Measurements from ENCODE around the gene SLC4A8. TPM values are rescaled to one million over a fixed set of nuclear protein-coding genes. Genes with fewer than 3 reads are reported as not detected.

The SLC4A8 gene
- polyA plus RNA-seq, 2 of the 4 experiments (the other 2 are of a cell fraction) = 1.1 to 2.3 TPM

GRCh38 chr12:51388846-51389245 lies 35.8 kb upstream of the SLC4A8 start (continued):
- TF ChIP-seq REST (IDR thresholded peaks at IDR 0.05) (no peak), TFCP2L1 (CRISPR knock-in tag; IDR thresholded peaks at IDR 0.05) (no peak), CBX8 (IDR thresholded peaks at IDR 0.05) (no peak), ESRRA (IDR thresholded peaks at IDR 0.05; ENCODE audit: borderline replicate concordance, low read length) (no peak), ZNF302 (CRISPR knock-in tag; IDR thresholded peaks at IDR 0.05) (no peak), HOXA7 (CRISPR knock-in tag; IDR thresholded peaks at IDR 0.05) (no peak)

- no peak overlapping the region for H3K27ac ChIP-seq
- FAIRE-seq = no peak
- peak; percentile 11 to 16; a peak in 1 of 6 replicates for ATAC-seq
- H3K4me2 ChIP-seq = no peak overlapping the region
- POLR2A ChIA-PET = no interaction called here
- H3K4me1 ChIP-seq = peaks cover 17% of the 10 kb centered on the region
- TF ChIP-seq KDM5A (IDR thresholded peaks at IDR 0.05) (no peak), MAFK (IDR thresholded peaks at IDR 0.05; ENCODE audit: partially characterized antibody) (peak; percentile 24), ZFP36 (IDR thresholded peaks at IDR 0.05; ENCODE audit: borderline replicate concordance, partially characterized antibody) (peak; percentile 31), RARB (CRISPR knock-in tag; IDR thresholded peaks at IDR 0.05) (no peak)
- no peak overlapping the region for H3K4me3 ChIP-seq
- CTCF ChIA-PET = interaction anchor here (0.6 to 1.9 kb wide), 8 partner anchors 10 to 502 kb away, joined by 3 to 9 read pairs (median 4); no protein-coding TSS in a partner anchor
- 74% methylated on average over 2 of the region's 2 CpGs for whole genome bisulfite sequencing (ENCODE audit: missing lambda C conversion rate)
- DNase-seq (ENCODE audit: low read depth in 1 of 2, low spot score in 1 of 2) = no peak
- no peaks in the 10 kb centered on the region for H3K9me3 ChIP-seq
Observed at GRCh38 chr12:51389302-51389999, 35.2 kb upstream of the SLC4A8 start.

GRCh38 chr12:51390457-51390856 lies 34.2 kb upstream of the SLC4A8 start:
- FAIRE-seq = no peak
- H3K4me1 ChIP-seq = peaks cover 17% of the 10 kb centered on the region
- no peak for DNase-seq (ENCODE audit: low read depth in 1 of 2, low spot score in 1 of 2)
- ChIA-PET POLR2A (interaction anchor here (1.8 kb wide), 1 partner anchor 19 kb away, joined by 6 read pairs; no protein-coding TSS in a partner anchor), CTCF (interaction anchor here (1.0 to 2.0 kb wide), 8 partner anchors 9 to 433 kb away, joined by 3 to 9 read pairs (median 5); no protein-coding TSS in a partner anchor)
- ATAC-seq = peak in 1 of 2 experiments; percentile 7; a peak in 3 of 6 replicates
- H3K9me3 ChIP-seq = no peaks in the 10 kb centered on the region
- peak overlapping the region; percentile 84 for H3K4me2 ChIP-seq
- H3K4me3 ChIP-seq = no peak overlapping the region; the same call in 2 of the 3 replicates
- WGBS (ENCODE audit: missing lambda C conversion rate) = 88% methylated on average over 6 of the region's 6 CpGs
- peak overlapping the region in 1 of 2 experiments; percentile 85; a peak in 3 of 6 replicates for H3K27ac ChIP-seq
- no peak for TF ChIP-seq NR3C1 (IDR thresholded peaks at IDR 0.05)
- TF ChIP-seq GATA3 (IDR thresholded peaks at IDR 0.05; ENCODE audit: borderline replicate concordance) = no peak
- no peak for TF ChIP-seq ZNF302 (CRISPR knock-in tag; IDR thresholded peaks at IDR 0.05)
- TF ChIP-seq CHD2 (IDR thresholded peaks at IDR 0.05; ENCODE audit: low read length, partially characterized antibody) = no peak
- TF ChIP-seq EHF (CRISPR knock-in tag; IDR thresholded peaks at IDR 0.05) = no peak
- TF ChIP-seq FOSB (CRISPR knock-in tag; IDR thresholded peaks at IDR 0.05) = no peak
- no peak for TF ChIP-seq CEBPB (IDR thresholded peaks at IDR 0.05)
- TF ChIP-seq MAX (IDR thresholded peaks at IDR 0.05) = no peak
- no peak for TF ChIP-seq REST (IDR thresholded peaks at IDR 0.05)
- no peak for TF ChIP-seq RAD21 (conservative IDR thresholded peaks at IDR 0.05 in 1 of 2, IDR thresholded peaks at IDR 0.05 in 1 of 2)
- no peak for TF ChIP-seq ELK1 (IDR thresholded peaks at IDR 0.05; ENCODE audit: low read depth, low read length)
- TF ChIP-seq ESRRA (IDR thresholded peaks at IDR 0.05; ENCODE audit: borderline replicate concordance, low read length) = no peak
- no peak for TF ChIP-seq NFE2L2 (conservative IDR thresholded peaks at IDR 0.05; ENCODE audit: low read length)
- no peak for TF ChIP-seq HMGXB4 (CRISPR knock-in tag; IDR thresholded peaks at IDR 0.05; ENCODE audit: borderline replicate concordance)
- no peak for TF ChIP-seq TFCP2L1 (CRISPR knock-in tag; IDR thresholded peaks at IDR 0.05)
